CD4-positive, alpha-beta T cell treated with Interferon alpha-2 for 1 hour (primary cell): ENCODE data around the gene PITPNC1.

ENCODE experiments used
- DNase-seq, 2 donors: peaks; one replicate each; pipeline ENCODE4 v3.0.0-alpha.2; 2020 to 2022

Gene PITPNC1

GRCh38 chr17:67518876-67519275 is 141.8 kb downstream of the PITPNC1 start:
- DNase-seq, result no peak

GRCh38 chr17:67519801-67520251 is 142.7 kb downstream of the PITPNC1 start:
- DNase-seq, result no peak

GRCh38 chr17:67520252-67520906 is 143.3 kb downstream of the PITPNC1 start:
- no peak for DNase-seq

GRCh38 chr17:67520916-67521774 is 144.1 kb downstream of the PITPNC1 start:
- no peak for DNase-seq

- DNase-seq, result no peak
Observed at GRCh38 chr17:67521775-67522069, 144.6 kb downstream of the PITPNC1 start.

GRCh38 chr17:67523101-67523500 is 146.0 kb downstream of the PITPNC1 start:
- DNase-seq, result no peak

- no peak for DNase-seq
Observed at GRCh38 chr17:67525239-67526135, 148.4 kb downstream of the PITPNC1 start.

- no peak for DNase-seq
Observed at GRCh38 chr17:67526700-67527099, 149.6 kb downstream of the PITPNC1 start.

- no peak for DNase-seq
Observed at GRCh38 chr17:67528751-67529436, 151.8 kb downstream of the PITPNC1 start.

- DNase-seq, result no peak
Observed at GRCh38 chr17:67531291-67531690, 154.2 kb downstream of the PITPNC1 start.

- no peak for DNase-seq
Observed at GRCh38 chr17:67532326-67532871, 155.3 kb downstream of the PITPNC1 start.

GRCh38 chr17:67534941-67535340 is 157.9 kb downstream of the PITPNC1 start:
- DNase-seq, result no peak

- no peak for DNase-seq
Observed at GRCh38 chr17:67542219-67543114, 165.4 kb downstream of the PITPNC1 start.

GRCh38 chr17:67544364-67544955 is 167.4 kb downstream of the PITPNC1 start:
- no peak for DNase-seq

GRCh38 chr17:67546578-67547527 is 169.8 kb downstream of the PITPNC1 start:
- no peak for DNase-seq

- DNase-seq, result no peak
Observed at GRCh38 chr17:67548693-67549092, 171.6 kb downstream of the PITPNC1 start.

- DNase-seq, result no peak
Observed at GRCh38 chr17:67549820-67550219, 172.7 kb downstream of the PITPNC1 start.

GRCh38 chr17:67554634-67555033 is 177.6 kb downstream of the PITPNC1 start:
- DNase-seq, result no peak

GRCh38 chr17:67555855-67556254 is 178.8 kb downstream of the PITPNC1 start:
- no peak for DNase-seq
